Lower lobe of right lung (tissue), 2 donors: ENCODE results near the gene RTL3. TPM values are rescaled to one million over a fixed set of nuclear protein-coding genes. Genes with fewer than 3 reads are reported as not detected.
A peak's percentile ranks its signal among the peaks of the same experiment; 100 is the strongest.

Experiments
- ATAC-seq, 2 donors: fragments of 200-7000 bp; cut with Tn5 transposase; one replicate each; pipeline ENCODE4 v1.9.1; 2020 to 2022; ENCODE audit warnings: mild to moderate bottlenecking in 2 of 2, moderate library complexity in 2 of 2
- DNase-seq: peaks from one replicate; pipeline ENCODE4 v3.0.0-alpha.2; 2020
- H3K27ac ChIP-seq: fragments of 200-600 bp; one replicate; pipeline ENCODE4 v1.8.0; 2022
- H3K27me3 ChIP-seq: fragments of 200-600 bp; one replicate; pipeline ENCODE4 v1.8.0; 2022; ENCODE audit warnings: low read depth
- H3K36me3 ChIP-seq: fragments of 200-600 bp; one replicate; pipeline ENCODE4 v1.8.0; 2022; ENCODE audit warnings: mild to moderate bottlenecking
- H3K4me1 ChIP-seq: fragments of 200-600 bp; one replicate; pipeline ENCODE4 v1.8.0; 2022
- H3K4me3 ChIP-seq: fragments of 200-600 bp; one replicate; pipeline ENCODE4 v1.8.0; 2022; ENCODE audit warnings: mild to moderate bottlenecking
- H3K9me3 ChIP-seq: fragments of 200-600 bp; one replicate; pipeline ENCODE4 v1.8.0; 2022
- intact Hi-C: fragments of 100-400 bp; cut with DNase I; formaldehyde crosslinking; loops from one replicate; pipeline ENCODE4 v1.11.0; 2022
- total RNA-seq: library from RNA; stranded (reverse); fragmentation: NEBNext Ultra II Directional; extraction: Animal tissue kit (Norgen Biotek cat#: 25700); gene quantifications from one replicate; pipeline ENCODE4 v1.2.1, GENCODE V29; 2021
- TF ChIP-seq, protein P1 (sequence below): fragments of 200-600 bp; IDR thresholded peaks from one replicate; pipeline ENCODE4 v1.8.0; 2022; ENCODE audit warnings: antibody characterized with exemption, mild to moderate bottlenecking
- donor health status: DM: no; HTN: yes; CAD: no; lungs with severe emphysema.

RTL3 gene
- total RNA-seq, 1 donor from 2014 or later: not detected

DNA sequence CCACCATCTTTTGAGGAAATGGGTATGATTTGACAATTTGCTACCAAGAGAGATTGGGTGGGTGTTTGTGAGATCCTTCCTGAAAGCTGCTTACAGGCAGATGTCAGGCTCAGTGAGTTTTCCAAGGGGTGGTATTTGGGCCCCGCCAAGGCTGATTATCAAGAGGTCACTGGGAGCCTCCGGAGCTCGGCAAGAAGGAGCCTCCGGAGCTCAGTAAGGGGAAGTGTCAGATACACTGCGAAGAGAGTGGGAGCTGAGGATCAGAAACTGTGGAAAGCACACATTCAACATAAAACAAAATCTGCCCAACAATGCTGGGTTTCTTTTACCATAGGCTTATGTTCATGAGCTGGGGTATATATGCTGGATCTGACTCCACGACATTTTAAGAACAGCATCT lies 714 bp downstream of the RTL3 start:
- no peak overlapping the region for H3K4me3 ChIP-seq
- no peaks in the 10 kb centered on the region for H3K9me3 ChIP-seq
- H3K36me3 ChIP-seq: no peaks in the 10 kb centered on the region
- H3K4me1 ChIP-seq: no peaks in the 10 kb centered on the region
- no peaks in the 10 kb centered on the region for H3K27me3 ChIP-seq
- H3K27ac ChIP-seq: no peak overlapping the region
- ATAC-seq (no peak), DNase-seq (no peak)
- TF ChIP-seq, protein P1, sequence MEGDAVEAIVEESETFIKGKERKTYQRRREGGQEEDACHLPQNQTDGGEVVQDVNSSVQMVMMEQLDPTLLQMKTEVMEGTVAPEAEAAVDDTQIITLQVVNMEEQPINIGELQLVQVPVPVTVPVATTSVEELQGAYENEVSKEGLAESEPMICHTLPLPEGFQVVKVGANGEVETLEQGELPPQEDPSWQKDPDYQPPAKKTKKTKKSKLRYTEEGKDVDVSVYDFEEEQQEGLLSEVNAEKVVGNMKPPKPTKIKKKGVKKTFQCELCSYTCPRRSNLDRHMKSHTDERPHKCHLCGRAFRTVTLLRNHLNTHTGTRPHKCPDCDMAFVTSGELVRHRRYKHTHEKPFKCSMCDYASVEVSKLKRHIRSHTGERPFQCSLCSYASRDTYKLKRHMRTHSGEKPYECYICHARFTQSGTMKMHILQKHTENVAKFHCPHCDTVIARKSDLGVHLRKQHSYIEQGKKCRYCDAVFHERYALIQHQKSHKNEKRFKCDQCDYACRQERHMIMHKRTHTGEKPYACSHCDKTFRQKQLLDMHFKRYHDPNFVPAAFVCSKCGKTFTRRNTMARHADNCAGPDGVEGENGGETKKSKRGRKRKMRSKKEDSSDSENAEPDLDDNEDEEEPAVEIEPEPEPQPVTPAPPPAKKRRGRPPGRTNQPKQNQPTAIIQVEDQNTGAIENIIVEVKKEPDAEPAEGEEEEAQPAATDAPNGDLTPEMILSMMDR: no peak
- intact Hi-C loops: no loop called here

DNA sequence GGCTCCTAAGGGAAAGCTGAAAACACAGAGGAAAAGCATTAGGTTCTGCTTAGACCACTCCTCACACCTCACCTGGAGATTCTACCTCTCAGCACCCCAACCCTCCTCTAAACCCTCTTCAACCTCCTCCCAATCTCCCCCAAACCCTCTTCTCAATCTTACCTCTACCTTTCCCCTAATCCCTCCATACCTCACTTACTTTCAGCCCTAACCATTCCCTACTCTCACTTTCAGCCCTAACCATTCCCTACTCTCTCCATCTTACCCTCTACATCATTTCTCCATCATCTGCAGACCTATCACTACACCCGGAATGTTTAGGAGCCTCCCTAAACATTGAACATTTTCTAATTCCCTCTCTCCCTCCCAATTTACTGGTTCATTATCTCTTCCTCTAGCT lies 3.5 kb downstream of the RTL3 start:
- ATAC-seq (no peak), DNase-seq (no peak)
- no peak overlapping the region for H3K27ac ChIP-seq
- no peaks in the 10 kb centered on the region for H3K27me3 ChIP-seq
- H3K4me1 ChIP-seq: no peaks in the 10 kb centered on the region
- H3K36me3 ChIP-seq: no peaks in the 10 kb centered on the region
- intact Hi-C loops: no loop called here
- TF ChIP-seq, protein P1: no peak
- no peaks in the 10 kb centered on the region for H3K9me3 ChIP-seq
- H3K4me3 ChIP-seq: no peak overlapping the region

DNA sequence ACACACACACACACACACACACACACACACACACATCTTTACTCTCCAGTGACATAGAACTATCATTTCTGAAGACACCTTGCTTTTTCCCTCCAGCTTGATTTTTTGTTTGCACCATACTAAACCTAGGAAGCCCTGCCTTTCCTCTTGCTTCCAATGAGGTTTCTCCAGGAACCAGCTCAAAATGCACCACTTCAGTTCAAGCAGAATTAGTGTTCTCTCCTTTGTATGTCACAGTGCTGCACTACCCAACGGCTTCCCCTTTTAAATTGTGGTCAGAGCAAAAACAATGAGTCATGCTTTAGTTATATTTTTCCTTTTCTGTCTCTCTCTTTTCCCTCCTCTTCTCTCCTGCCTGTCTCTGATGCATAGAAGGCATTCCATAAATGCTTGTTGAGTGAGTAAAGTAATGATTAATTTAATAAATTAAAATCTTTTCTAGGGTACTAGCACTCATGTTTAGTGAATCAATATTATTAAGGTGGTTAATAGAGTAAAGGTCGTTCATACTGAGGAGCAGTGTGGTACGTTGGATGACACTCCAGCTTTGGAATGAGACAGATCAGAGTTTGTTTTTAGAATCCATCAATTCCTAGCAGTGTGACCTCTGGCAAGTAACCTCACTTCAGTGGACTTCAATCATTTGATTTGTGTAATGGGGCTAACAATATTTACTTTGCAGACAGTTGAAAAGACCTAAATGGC lies 5.9 kb downstream of the RTL3 start:
- Histone ChIP-seq H3K27ac (no peak overlapping the region), H3K27me3 (no peaks in the 10 kb centered on the region), H3K4me1 (no peaks in the 10 kb centered on the region), H3K4me3 (no peak overlapping the region), H3K9me3 (no peaks in the 10 kb centered on the region), H3K36me3 (no peaks in the 10 kb centered on the region)
- intact Hi-C loops: no loop called here
- ATAC-seq: peak in 1 of 2 donors; percentile 42
- TF ChIP-seq, protein P1: no peak
- no peak for DNase-seq

DNA sequence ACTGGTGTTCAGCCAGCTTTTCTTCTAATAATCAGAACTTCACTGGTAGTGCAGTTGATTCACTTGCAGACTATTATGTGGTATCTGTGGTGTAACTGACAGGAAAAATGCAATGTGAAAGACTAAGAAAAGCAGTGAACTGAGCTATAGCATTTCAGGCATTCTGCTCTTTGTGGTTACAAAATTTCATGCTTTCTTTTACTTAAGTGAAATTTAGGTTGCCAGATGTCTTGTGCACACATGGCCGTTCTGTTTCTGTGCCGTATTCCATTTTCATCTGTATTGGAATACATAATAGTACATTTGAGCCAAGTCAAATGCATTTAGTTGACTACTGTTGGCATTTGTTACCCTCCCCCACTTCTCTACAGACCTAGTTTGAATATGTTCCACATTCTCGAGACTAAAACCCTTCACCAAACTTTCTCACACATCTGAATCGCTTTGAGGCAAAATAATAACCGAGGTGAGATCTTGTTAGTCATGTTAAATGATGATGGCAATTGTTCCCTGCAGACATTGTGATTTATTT lies 8.2 kb downstream of the RTL3 start:
- intact Hi-C loops: no loop called here
- TF ChIP-seq, protein P1: no peak
- Histone ChIP-seq H3K27me3 (no peaks in the 10 kb centered on the region), H3K36me3 (no peaks in the 10 kb centered on the region), H3K4me3 (no peak overlapping the region), H3K27ac (no peak overlapping the region), H3K9me3 (no peaks in the 10 kb centered on the region), H3K4me1 (no peaks in the 10 kb centered on the region)
- ATAC-seq: no peak
- DNase-seq: no peak

DNA sequence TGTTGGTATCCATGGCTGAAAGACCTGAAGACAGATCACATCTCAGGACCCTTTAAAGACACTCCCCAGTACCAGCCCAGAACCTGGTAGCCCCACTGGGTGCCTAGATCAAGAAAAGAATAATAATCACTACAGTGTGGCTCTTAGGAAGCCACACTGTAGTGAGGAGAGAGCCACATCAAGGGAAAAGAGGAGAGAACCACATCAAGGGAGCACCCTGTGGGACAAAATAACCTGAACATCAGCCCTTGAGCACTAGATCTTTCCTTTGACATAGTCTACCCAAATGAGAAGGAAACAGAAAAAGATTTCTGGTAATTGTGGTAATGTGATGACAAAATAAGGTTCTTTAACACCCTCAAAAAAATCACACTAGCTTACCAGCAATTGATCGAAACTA lies 15.3 kb downstream of the RTL3 start:
- no peaks in the 10 kb centered on the region for H3K36me3 ChIP-seq
- intact Hi-C loops: no loop called here

More for the DNA sequence above, 15.3 kb downstream of the RTL3 start:
- TF ChIP-seq, protein P1: no peak
- ATAC-seq (no peak), DNase-seq (no peak)
- H3K27ac ChIP-seq: no peak overlapping the region
- H3K4me1 ChIP-seq: no peaks in the 10 kb centered on the region
- H3K27me3 ChIP-seq: no peaks in the 10 kb centered on the region
- H3K9me3 ChIP-seq: no peaks in the 10 kb centered on the region
- H3K4me3 ChIP-seq: no peak overlapping the region
